HL-60 (cell line): ENCODE measurements around the gene OR5B21.

Source experiments
- DNase-seq, 2 experiments: peaks; one replicate each; pipeline ENCODE4 v3.0.0-alpha.2; 2010 to 2020; ENCODE audit warnings: low read depth in 1 of 2, low spot score in 1 of 2
- H3K27ac ChIP-seq: fragments of 250-450 bp; sonication (Bioruptor Pico); replicated peaks from 2 replicates; pipeline ENCODE4 v1.5.1; 2020; ENCODE audit warnings: mild to moderate bottlenecking, moderate library complexity
- H3K27me3 ChIP-seq: fragments of 250-450 bp; sonication (Bioruptor Pico); 2 replicates; pipeline ENCODE4 v1.5.1; 2021; ENCODE audit warnings: mild to moderate bottlenecking, moderate library complexity; ENCODE audit not compliant: insufficient read depth, poor library complexity, severe bottlenecking
- H3K4me3 ChIP-seq: replicated peaks from 2 replicates; pipeline ENCODE4 v1.5.1; 2011; ENCODE audit warnings: mild to moderate bottlenecking, control low read depth, low read length; ENCODE audit not compliant: insufficient read depth
- CTCF ChIP-seq: IDR thresholded peaks from one replicate; pipeline ENCODE4 v1.5.1; 2011; ENCODE audit warnings: low read length, control low read depth, inconsistent platforms; ENCODE audit not compliant: insufficient read depth
- GABPA ChIP-seq: IDR thresholded peaks from 2 replicates; pipeline ENCODE4 v1.6.1; 2012; ENCODE audit warnings: low read depth
- POLR2AphosphoS5 ChIP-seq: IDR thresholded peaks from 2 replicates; pipeline ENCODE4 v1.6.1; 2012; ENCODE audit warnings: low read depth
- SPI1 ChIP-seq: IDR thresholded peaks from 2 replicates; pipeline ENCODE4 v1.6.1; 2012; ENCODE audit warnings: low read depth, mild to moderate bottlenecking, borderline replicate concordance
- TF ChIP-seq, protein P1 (sequence below): IDR thresholded peaks from 2 replicates; pipeline ENCODE4 v1.6.1; 2012; ENCODE audit warnings: low read depth; ENCODE audit not compliant: insufficient replicate concordance

The OR5B21 gene

DNA sequence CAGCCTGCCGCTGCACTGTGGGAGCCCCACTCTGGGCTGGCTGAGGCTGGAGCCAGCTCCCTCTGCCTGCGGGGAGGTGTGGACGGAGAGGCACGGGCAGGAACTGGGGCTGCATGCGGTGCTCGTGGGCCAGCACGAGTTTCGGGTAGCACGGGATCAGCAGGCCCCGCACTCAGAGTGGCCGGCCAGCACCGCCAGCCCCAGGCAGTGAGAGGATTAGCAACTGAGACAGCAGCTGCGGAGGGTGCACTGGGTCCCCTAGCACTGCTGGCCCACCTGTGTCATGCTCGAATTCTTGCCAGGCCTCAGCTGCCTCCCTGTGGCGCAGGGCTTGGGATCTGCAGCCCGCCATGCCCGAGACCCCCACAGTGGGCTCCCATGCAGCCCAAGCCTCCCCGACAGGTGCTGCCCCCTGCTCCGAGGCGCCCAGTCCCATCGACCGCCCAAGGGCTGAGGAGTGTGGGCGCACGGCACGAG is 24.0 kb upstream of the OR5B21 start:
- H3K27ac ChIP-seq, result no peak overlapping the region
- no peaks in the 10 kb centered on the region for H3K27me3 ChIP-seq
- no peak for TF ChIP-seq SPI1
- TF ChIP-seq, protein P1, sequence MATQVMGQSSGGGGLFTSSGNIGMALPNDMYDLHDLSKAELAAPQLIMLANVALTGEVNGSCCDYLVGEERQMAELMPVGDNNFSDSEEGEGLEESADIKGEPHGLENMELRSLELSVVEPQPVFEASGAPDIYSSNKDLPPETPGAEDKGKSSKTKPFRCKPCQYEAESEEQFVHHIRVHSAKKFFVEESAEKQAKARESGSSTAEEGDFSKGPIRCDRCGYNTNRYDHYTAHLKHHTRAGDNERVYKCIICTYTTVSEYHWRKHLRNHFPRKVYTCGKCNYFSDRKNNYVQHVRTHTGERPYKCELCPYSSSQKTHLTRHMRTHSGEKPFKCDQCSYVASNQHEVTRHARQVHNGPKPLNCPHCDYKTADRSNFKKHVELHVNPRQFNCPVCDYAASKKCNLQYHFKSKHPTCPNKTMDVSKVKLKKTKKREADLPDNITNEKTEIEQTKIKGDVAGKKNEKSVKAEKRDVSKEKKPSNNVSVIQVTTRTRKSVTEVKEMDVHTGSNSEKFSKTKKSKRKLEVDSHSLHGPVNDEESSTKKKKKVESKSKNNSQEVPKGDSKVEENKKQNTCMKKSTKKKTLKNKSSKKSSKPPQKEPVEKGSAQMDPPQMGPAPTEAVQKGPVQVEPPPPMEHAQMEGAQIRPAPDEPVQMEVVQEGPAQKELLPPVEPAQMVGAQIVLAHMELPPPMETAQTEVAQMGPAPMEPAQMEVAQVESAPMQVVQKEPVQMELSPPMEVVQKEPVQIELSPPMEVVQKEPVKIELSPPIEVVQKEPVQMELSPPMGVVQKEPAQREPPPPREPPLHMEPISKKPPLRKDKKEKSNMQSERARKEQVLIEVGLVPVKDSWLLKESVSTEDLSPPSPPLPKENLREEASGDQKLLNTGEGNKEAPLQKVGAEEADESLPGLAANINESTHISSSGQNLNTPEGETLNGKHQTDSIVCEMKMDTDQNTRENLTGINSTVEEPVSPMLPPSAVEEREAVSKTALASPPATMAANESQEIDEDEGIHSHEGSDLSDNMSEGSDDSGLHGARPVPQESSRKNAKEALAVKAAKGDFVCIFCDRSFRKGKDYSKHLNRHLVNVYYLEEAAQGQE, result no peak
- H3K4me3 ChIP-seq, result no peak overlapping the region
- no peak for DNase-seq

- no peak for DNase-seq
- no peak for TF ChIP-seq SPI1
- no peak for TF ChIP-seq POLR2AphosphoS5
- TF ChIP-seq, protein P1, result no peak
- TF ChIP-seq CTCF, result no peak
- TF ChIP-seq GABPA, result no peak
Measured at GRCh38 chr11:58530236-58530635, 22.3 kb upstream of the OR5B21 start.

GRCh38 chr11:58527429-58527828 is 19.5 kb upstream of the OR5B21 start:
- TF ChIP-seq, protein P1, result no peak
- TF ChIP-seq GABPA, result no peak
- TF ChIP-seq POLR2AphosphoS5, result no peak
- TF ChIP-seq CTCF, result no peak
- TF ChIP-seq SPI1, result no peak
- no peaks in the 10 kb centered on the region for H3K27me3 ChIP-seq
- no peak overlapping the region for H3K27ac ChIP-seq
- H3K4me3 ChIP-seq, result no peak overlapping the region
- DNase-seq, result no peak

More at GRCh38 chr11:58530236-58530635, 22.3 kb upstream of the OR5B21 start:
- Histone ChIP-seq H3K27ac (no peak overlapping the region), H3K4me3 (no peak overlapping the region), H3K27me3 (no peaks in the 10 kb centered on the region)
